GM06990 (cell line): ENCODE measurements around the gene GRIA1.
"Not testable (repeated sequence)": the region's sequence is repeated elsewhere in the genome, so short reads cannot be mapped to it uniquely, and the experiment has no call there.

Experiments used
- DNase-seq: peaks from one replicate; pipeline ENCODE4 v3.0.0-alpha.2; 2011; ENCODE audit not compliant: insufficient read length; ENCODE audit errors: extremely low read depth
- H3K27me3 ChIP-seq: replicated peaks from 2 replicates; pipeline ENCODE4 v1.6.0; 2011; ENCODE audit warnings: low read length; ENCODE audit not compliant: control insufficient read depth, insufficient read depth
- H3K36me3 ChIP-seq: 2 replicates; pipeline ENCODE4 v1.5.1; 2011; ENCODE audit warnings: low read length; ENCODE audit not compliant: control insufficient read depth, insufficient read depth
- H3K4me3 ChIP-seq: replicated peaks from 2 replicates; pipeline ENCODE4 v1.5.1; 2011; ENCODE audit warnings: low read depth, mild to moderate bottlenecking, control low read depth, low read length
- CTCF ChIP-seq: IDR thresholded peaks from 2 replicates; pipeline ENCODE4 v1.5.1; 2011; ENCODE audit warnings: low read length, control low read depth, mild to moderate bottlenecking, inconsistent platforms; ENCODE audit not compliant: insufficient read depth, poor library complexity, severe bottlenecking

The GRIA1 gene

GRCh38 chr5:153719324-153719723 is 228.9 kb downstream of the GRIA1 start:
- no peak overlapping the region for H3K4me3 ChIP-seq
- no peaks in the 10 kb centered on the region for H3K36me3 ChIP-seq
- no peaks in the 10 kb centered on the region; the same call in 1 of the 2 replicates for H3K27me3 ChIP-seq
- TF ChIP-seq CTCF = no peak
- DNase-seq = no peak

- H3K36me3 ChIP-seq, DNase-seq: not testable (repeated sequence)
Observed at GRCh38 chr5:153723022-153723610, 232.6 kb downstream of the GRIA1 start.

GRCh38 chr5:153742060-153742459 is 251.6 kb downstream of the GRIA1 start:
- Histone ChIP-seq H3K27me3 (no peaks in the 10 kb centered on the region; the same call in none of the 2 replicates), H3K4me3 (no peak overlapping the region), H3K36me3 (no peaks in the 10 kb centered on the region)
- no peak for DNase-seq
- TF ChIP-seq CTCF = no peak

More at GRCh38 chr5:153723022-153723610, 232.6 kb downstream of the GRIA1 start:
- H3K27me3 ChIP-seq, H3K4me3 ChIP-seq: not testable (repeated sequence)

GRCh38 chr5:153744751-153745150 is 254.3 kb downstream of the GRIA1 start:
- TF ChIP-seq CTCF = no peak
- Histone ChIP-seq H3K27me3 (no peaks in the 10 kb centered on the region; the same call in none of the 2 replicates), H3K36me3 (no peaks in the 10 kb centered on the region), H3K4me3 (no peak overlapping the region)
- DNase-seq = no peak

GRCh38 chr5:153745778-153746395 is 255.4 kb downstream of the GRIA1 start:
- no peak overlapping the region for H3K4me3 ChIP-seq
- no peak for DNase-seq
- no peaks in the 10 kb centered on the region for H3K27me3 ChIP-seq
- no peaks in the 10 kb centered on the region for H3K36me3 ChIP-seq
- no peak for TF ChIP-seq CTCF

GRCh38 chr5:153746440-153746839 is 256.0 kb downstream of the GRIA1 start:
- Histone ChIP-seq H3K4me3 (no peak overlapping the region), H3K36me3 (no peaks in the 10 kb centered on the region), H3K27me3 (no peaks in the 10 kb centered on the region)
- TF ChIP-seq CTCF = no peak
- DNase-seq = no peak
